ENCODE results near the gene LTF. TPM values are rescaled to one million over a fixed set of nuclear protein-coding genes. Genes with fewer than 3 reads are reported as not detected.

Gene LTF
- total and polyA plus RNA-seq, 2 of the 13 experiments (the other 11 are each of a cell fraction or from before 2014, with no cell fraction given): not detected

- H3K4me3 ChIP-seq (replicated peaks in 1 of 3; ENCODE audit: insufficient read depth in 1 of 3, low read depth in 2 of 3, low read length in 3 of 3): no peak overlapping the region
- no peak overlapping the region for H3K9ac ChIP-seq (ENCODE audit: insufficient read depth, low read depth, low read length)
- ChIA-PET CTCF (ENCODE audit: low intra/inter-chr PET ratio, low total read pairs) (no interaction called here), POLR2A (no interaction called here)
- H3K79me2 ChIP-seq (ENCODE audit: insufficient read depth, low read length): no peaks in the 10 kb centered on the region
- peaks cover 0 to 3% of the 10 kb centered on the region in 2 experiments; a peak in 1 of 5 replicates for H3K27me3 ChIP-seq (ENCODE audit: control insufficient read depth in 1 of 2, insufficient read depth in 2 of 2, low read length in 2 of 2)
- peaks cover 14% of the 10 kb centered on the region for H3K4me1 ChIP-seq (ENCODE audit: insufficient read depth, low read length)
- H4K20me1 ChIP-seq (ENCODE audit: insufficient read depth, low read length): no peaks in the 10 kb centered on the region
- no peak overlapping the region for H3K27ac ChIP-seq (ENCODE audit: extremely low read length, insufficient read depth, low read length)
- no peaks in the 10 kb centered on the region for H3K9me3 ChIP-seq (ENCODE audit: low read length)
- intact Hi-C loops (cut with micrococcal nuclease; ENCODE audit: unreplicated experiment): no loop called here
- no peak overlapping the region for H3K4me2 ChIP-seq (ENCODE audit: low read depth, low read length)
- TF ChIP-seq ASH2L (IDR thresholded peaks at IDR 0.05; ENCODE audit: insufficient read length, low read depth, low read length) (no peak), LBX2 (CRISPR knock-in tag; IDR thresholded peaks at IDR 0.05; ENCODE audit: borderline replicate concordance) (no peak), NR0B2 (CRISPR knock-in tag; IDR thresholded peaks at IDR 0.05) (no peak), ZBTB42 (CRISPR knock-in tag; IDR thresholded peaks at IDR 0.05) (no peak), ZNF543 (CRISPR knock-in tag; IDR thresholded peaks at IDR 0.05) (no peak), THRA (CRISPR knock-in tag; IDR thresholded peaks at IDR 0.05; ENCODE audit: borderline replicate concordance) (no peak), CSRNP1 (CRISPR knock-in tag; IDR thresholded peaks at IDR 0.05) (no peak)
- DNase-seq (ENCODE audit: low spot score): no peak
- no peak for FAIRE-seq
- no TSS peak for BruUV-seq (replicated peaks)
- H2AFZ ChIP-seq (ENCODE audit: low read length): no peak overlapping the region
- WGBS (ENCODE audit: low lambda C conversion rate): 53% methylated on average over 4 of the region's 4 CpGs
- in situ Hi-C loops (cut with HindIII; ENCODE audit: extremely low pct_ligation_motif_present, low pct_unique_long_range_greater_than_20kb): loop anchor here (10.0 kb wide), 1 partner anchor 183 kb away; no protein-coding TSS in a partner anchor
- no peaks in the 10 kb centered on the region for H3K36me3 ChIP-seq (replicated peaks in 1 of 2; ENCODE audit: control insufficient read depth in 1 of 2, insufficient read depth in 2 of 2, low read length in 2 of 2)
- ATAC-seq: no peak
Measured at GRCh38 chr3:46481636-46482035, 16.9 kb upstream of the LTF start.

Data from HepG2 (cell line).